ENCODE results near the gene ASTN2. TPM values are rescaled to one million over a fixed set of nuclear protein-coding genes. Genes with fewer than 3 reads are reported as not detected.

ASTN2 gene
- total and polyA plus RNA-seq, 2 experiments from 2014 or later: 7.0 to 24.6 TPM

DNA sequence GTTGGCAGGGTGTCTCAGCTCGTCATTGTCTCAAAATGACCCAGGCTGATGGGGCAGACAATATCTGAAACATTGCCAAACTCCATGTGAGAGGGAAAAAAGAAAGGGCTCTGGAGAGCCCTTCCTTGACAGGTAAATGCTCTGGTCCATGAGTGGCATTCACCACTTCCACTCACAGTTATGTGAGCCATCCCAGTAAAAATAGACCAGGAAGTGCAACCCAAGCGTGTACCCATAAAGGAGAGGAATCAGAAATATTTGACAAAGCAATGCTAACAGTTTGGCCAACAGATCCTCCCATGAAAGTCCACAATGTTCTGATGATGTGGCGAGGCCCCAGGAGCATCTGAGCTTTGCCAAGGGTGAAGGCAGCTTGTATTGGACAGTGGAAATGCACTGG lies 49.4 kb downstream of the ASTN2 start:
- H3K27ac Mint-ChIP-seq: no peak overlapping the region
- Histone ChIP-seq H3K79me2 (replicated peaks; ENCODE audit: insufficient read depth) (no peaks in the 10 kb centered on the region), H3K4me1 (ENCODE audit: insufficient read depth) (peaks cover 27% of the 10 kb centered on the region), H3K36me3 (ENCODE audit: insufficient read depth) (no peaks in the 10 kb centered on the region), H3K4me2 (no peak overlapping the region), H4K20me1 (replicated peaks; ENCODE audit: insufficient read depth) (peaks cover 4% of the 10 kb centered on the region; the same call in 1 of the 2 replicates), H3K27me3 (ENCODE audit: insufficient read depth) (no peaks in the 10 kb centered on the region), H3K9me2 (ENCODE audit: insufficient read depth) (no peaks in the 10 kb centered on the region), H2AFZ (no peak overlapping the region), H3F3A (replicated peaks; ENCODE audit: low read depth) (no peaks in the 10 kb centered on the region), H3K4me3 (no peak overlapping the region), H3K27ac (ENCODE audit: low read depth) (no peak overlapping the region)
- TF ChIP-seq EZH2 (IDR thresholded peaks at IDR 0.05; ENCODE audit: low read depth, unreplicated experiment): no peak
- no peak for TF ChIP-seq JUNB (IDR thresholded peaks at IDR 0.05; ENCODE audit: unreplicated experiment)
- no peak for TF ChIP-seq NANOG (IDR thresholded peaks at IDR 0.05; ENCODE audit: borderline replicate concordance)
- TF ChIP-seq, protein P1, sequence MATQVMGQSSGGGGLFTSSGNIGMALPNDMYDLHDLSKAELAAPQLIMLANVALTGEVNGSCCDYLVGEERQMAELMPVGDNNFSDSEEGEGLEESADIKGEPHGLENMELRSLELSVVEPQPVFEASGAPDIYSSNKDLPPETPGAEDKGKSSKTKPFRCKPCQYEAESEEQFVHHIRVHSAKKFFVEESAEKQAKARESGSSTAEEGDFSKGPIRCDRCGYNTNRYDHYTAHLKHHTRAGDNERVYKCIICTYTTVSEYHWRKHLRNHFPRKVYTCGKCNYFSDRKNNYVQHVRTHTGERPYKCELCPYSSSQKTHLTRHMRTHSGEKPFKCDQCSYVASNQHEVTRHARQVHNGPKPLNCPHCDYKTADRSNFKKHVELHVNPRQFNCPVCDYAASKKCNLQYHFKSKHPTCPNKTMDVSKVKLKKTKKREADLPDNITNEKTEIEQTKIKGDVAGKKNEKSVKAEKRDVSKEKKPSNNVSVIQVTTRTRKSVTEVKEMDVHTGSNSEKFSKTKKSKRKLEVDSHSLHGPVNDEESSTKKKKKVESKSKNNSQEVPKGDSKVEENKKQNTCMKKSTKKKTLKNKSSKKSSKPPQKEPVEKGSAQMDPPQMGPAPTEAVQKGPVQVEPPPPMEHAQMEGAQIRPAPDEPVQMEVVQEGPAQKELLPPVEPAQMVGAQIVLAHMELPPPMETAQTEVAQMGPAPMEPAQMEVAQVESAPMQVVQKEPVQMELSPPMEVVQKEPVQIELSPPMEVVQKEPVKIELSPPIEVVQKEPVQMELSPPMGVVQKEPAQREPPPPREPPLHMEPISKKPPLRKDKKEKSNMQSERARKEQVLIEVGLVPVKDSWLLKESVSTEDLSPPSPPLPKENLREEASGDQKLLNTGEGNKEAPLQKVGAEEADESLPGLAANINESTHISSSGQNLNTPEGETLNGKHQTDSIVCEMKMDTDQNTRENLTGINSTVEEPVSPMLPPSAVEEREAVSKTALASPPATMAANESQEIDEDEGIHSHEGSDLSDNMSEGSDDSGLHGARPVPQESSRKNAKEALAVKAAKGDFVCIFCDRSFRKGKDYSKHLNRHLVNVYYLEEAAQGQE (IDR thresholded peaks at IDR 0.05; ENCODE audit: unreplicated experiment): no peak
- TF ChIP-seq EZH2phosphoT487 (IDR thresholded peaks at IDR 0.05; ENCODE audit: unreplicated experiment): no peak
- no peak for TF ChIP-seq CREB1 (CRISPR knock-in tag; IDR thresholded peaks at IDR 0.05; ENCODE audit: low read depth)
- no peak for TF ChIP-seq CTCF (conservative IDR thresholded peaks at IDR 0.05; ENCODE audit: low read depth in 2 of 2)
- TF ChIP-seq, protein P2, sequence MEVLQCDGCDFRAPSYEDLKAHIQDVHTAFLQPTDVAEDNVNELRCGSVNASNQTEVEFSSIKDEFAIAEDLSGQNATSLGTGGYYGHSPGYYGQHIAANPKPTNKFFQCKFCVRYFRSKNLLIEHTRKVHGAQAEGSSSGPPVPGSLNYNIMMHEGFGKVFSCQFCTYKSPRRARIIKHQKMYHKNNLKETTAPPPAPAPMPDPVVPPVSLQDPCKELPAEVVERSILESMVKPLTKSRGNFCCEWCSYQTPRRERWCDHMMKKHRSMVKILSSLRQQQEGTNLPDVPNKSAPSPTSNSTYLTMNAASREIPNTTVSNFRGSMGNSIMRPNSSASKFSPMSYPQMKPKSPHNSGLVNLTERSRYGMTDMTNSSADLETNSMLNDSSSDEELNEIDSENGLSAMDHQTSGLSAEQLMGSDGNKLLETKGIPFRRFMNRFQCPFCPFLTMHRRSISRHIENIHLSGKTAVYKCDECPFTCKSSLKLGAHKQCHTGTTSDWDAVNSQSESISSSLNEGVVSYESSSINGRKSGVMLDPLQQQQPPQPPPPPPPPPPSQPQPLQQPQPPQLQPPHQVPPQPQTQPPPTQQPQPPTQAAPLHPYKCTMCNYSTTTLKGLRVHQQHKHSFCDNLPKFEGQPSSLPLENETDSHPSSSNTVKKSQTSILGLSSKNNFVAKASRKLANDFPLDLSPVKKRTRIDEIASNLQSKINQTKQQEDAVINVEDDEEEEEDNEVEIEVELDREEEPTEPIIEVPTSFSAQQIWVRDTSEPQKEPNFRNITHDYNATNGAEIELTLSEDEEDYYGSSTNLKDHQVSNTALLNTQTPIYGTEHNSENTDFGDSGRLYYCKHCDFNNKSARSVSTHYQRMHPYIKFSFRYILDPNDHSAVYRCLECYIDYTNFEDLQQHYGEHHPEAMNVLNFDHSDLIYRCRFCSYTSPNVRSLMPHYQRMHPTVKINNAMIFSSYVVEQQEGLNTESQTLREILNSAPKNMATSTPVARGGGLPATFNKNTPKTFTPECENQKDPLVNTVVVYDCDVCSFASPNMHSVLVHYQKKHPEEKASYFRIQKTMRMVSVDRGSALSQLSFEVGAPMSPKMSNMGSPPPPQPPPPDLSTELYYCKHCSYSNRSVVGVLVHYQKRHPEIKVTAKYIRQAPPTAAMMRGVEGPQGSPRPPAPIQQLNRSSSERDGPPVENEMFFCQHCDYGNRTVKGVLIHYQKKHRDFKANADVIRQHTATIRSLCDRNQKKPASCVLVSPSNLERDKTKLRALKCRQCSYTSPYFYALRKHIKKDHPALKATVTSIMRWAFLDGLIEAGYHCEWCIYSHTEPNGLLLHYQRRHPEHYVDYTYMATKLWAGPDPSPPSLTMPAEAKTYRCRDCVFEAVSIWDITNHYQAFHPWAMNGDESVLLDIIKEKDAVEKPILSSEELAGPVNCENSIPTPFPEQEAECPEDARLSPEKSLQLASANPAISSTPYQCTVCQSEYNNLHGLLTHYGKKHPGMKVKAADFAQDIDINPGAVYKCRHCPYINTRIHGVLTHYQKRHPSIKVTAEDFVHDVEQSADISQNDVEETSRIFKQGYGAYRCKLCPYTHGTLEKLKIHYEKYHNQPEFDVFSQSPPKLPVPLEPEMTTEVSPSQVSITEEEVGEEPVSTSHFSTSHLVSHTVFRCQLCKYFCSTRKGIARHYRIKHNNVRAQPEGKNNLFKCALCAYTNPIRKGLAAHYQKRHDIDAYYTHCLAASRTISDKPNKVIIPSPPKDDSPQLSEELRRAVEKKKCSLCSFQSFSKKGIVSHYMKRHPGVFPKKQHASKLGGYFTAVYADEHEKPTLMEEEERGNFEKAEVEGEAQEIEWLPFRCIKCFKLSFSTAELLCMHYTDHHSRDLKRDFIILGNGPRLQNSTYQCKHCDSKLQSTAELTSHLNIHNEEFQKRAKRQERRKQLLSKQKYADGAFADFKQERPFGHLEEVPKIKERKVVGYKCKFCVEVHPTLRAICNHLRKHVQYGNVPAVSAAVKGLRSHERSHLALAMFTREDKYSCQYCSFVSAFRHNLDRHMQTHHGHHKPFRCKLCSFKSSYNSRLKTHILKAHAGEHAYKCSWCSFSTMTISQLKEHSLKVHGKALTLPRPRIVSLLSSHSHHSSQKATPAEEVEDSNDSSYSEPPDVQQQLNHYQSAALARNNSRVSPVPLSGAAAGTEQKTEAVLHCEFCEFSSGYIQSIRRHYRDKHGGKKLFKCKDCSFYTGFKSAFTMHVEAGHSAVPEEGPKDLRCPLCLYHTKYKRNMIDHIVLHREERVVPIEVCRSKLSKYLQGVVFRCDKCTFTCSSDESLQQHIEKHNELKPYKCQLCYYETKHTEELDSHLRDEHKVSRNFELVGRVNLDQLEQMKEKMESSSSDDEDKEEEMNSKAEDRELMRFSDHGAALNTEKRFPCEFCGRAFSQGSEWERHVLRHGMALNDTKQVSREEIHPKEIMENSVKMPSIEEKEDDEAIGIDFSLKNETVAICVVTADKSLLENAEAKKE (CRISPR knock-in tag; IDR thresholded peaks at IDR 0.05): no peak
- no peak for TF ChIP-seq POLR2AphosphoS5 (IDR thresholded peaks at IDR 0.05; ENCODE audit: low read depth)
- TF ChIP-seq, protein P3, sequence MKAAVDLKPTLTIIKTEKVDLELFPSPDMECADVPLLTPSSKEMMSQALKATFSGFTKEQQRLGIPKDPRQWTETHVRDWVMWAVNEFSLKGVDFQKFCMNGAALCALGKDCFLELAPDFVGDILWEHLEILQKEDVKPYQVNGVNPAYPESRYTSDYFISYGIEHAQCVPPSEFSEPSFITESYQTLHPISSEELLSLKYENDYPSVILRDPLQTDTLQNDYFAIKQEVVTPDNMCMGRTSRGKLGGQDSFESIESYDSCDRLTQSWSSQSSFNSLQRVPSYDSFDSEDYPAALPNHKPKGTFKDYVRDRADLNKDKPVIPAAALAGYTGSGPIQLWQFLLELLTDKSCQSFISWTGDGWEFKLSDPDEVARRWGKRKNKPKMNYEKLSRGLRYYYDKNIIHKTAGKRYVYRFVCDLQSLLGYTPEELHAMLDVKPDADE (IDR thresholded peaks at IDR 0.05): no peak
- TF ChIP-seq STAT1 (IDR thresholded peaks at IDR 0.05; ENCODE audit: unreplicated experiment): no peak
- no peak for TF ChIP-seq ZNF331 (CRISPR knock-in tag; IDR thresholded peaks at IDR 0.05; ENCODE audit: low read depth)
- no peak for TF ChIP-seq ZNF114 (CRISPR knock-in tag; IDR thresholded peaks at IDR 0.05)
- no peak for DNase-seq (ENCODE audit: low spot score)
- ATAC-seq: no peak
- H3K4me1 Mint-ChIP-seq: peaks cover 12% of the 10 kb centered on the region
- H3K36me3 Mint-ChIP-seq (ENCODE audit: low read depth): no peaks in the 10 kb centered on the region
- peaks cover 5% of the 10 kb centered on the region for H3K27me3 Mint-ChIP-seq (ENCODE audit: insufficient read depth, low read depth, poor library complexity)
- H3K9me3 Mint-ChIP-seq: no peaks in the 10 kb centered on the region
- H3K4me3 Mint-ChIP-seq: no peak overlapping the region

All from GM23338 (cell line).